HepG2 (cell line): ENCODE measurements around the gene USP32.
"Not testable (repeated sequence)": the region's sequence is repeated elsewhere in the genome, so short reads cannot be mapped to it uniquely, and the experiment has no call there.

Experiments
- EP300 ChIP-seq, 3 experiments: sonication (generic) in 1 of 3; formaldehyde crosslinking in 1 of 3; IDR thresholded peaks; 2 replicates each; pipeline versions ENCODE4 v1.5.1 to v1.6.1; 2011 to 2020; ENCODE audit warnings: low read depth in 2 of 3, low read length in 2 of 3, borderline replicate concordance in 1 of 3, improper control_type of control experiment in 1 of 3, mild to moderate bottlenecking in 1 of 3, missing genetic modification reagents in 1 of 3, moderate library complexity in 1 of 3
- POLR2A ChIP-seq, 2 experiments: IDR thresholded peaks; 2 replicates each; pipeline ENCODE4 v1.6.1; 2011; ENCODE audit warnings: low read depth in 2 of 2, low read length in 2 of 2, mild to moderate bottlenecking in 1 of 2, moderate library complexity in 1 of 2; ENCODE audit not compliant: insufficient read depth in 1 of 2
- YY1 ChIP-seq: IDR thresholded peaks from 2 replicates; pipeline ENCODE4 v1.6.1; 2011; ENCODE audit warnings: low read length, low read depth, moderate library complexity, mild to moderate bottlenecking; ENCODE audit not compliant: insufficient read depth, insufficient replicate concordance
- ZFY ChIP-seq: sonication (generic); formaldehyde crosslinking; IDR thresholded peaks from 2 replicates; pipeline ENCODE4 v1.4.0; 2020; ENCODE audit warnings: missing genetic modification reagents
- ZNF501 ChIP-seq: sonication (generic); formaldehyde crosslinking; IDR thresholded peaks from 2 replicates; pipeline ENCODE4 v1.5.1; 2020; ENCODE audit warnings: mild to moderate bottlenecking, moderate library complexity, missing genetic modification reagents
- TF ChIP-seq, protein P1 (sequence below): sonication (generic); formaldehyde crosslinking; IDR thresholded peaks from 2 replicates; pipeline ENCODE4 v1.5.0; 2020; ENCODE audit warnings: mild to moderate bottlenecking, missing genetic modification reagents, moderate library complexity
- TF ChIP-seq, protein P2 (sequence below), 2 experiments: sonication (generic) in 1 of 2; formaldehyde crosslinking in 1 of 2; IDR thresholded peaks; 2 replicates each; pipeline versions ENCODE4 v1.4.0 to v1.6.1; 2018 to 2020; ENCODE audit warnings: missing genetic modification reagents in 2 of 2, borderline replicate concordance in 1 of 2, low read depth in 1 of 2, mild to moderate bottlenecking in 1 of 2, missing biosample characterization in 1 of 2

DNA sequence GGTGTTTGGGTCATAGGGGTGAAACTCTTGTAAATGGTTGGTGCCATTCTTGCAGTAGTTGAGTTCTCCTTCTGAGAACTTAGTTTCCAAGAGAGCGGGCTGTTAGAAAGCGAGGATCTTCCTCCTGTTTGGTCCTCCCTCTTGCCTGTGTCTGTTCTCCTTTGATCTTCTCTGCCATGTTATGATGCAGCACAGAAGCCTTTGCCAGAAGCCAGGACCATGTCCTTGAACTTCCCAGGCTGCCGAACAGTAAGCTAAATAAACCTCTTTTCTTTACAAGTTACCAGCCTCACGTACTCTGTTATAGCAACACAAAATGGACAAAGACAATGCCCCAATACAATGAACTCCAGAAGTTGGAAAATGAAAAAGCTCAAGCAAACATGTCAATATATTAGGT, 201.9 kb downstream of the USP32 start:
- not testable (repeated sequence) for TF ChIP-seq ZNF501 (CRISPR knock-in tag); POLR2A (IDR thresholded peaks at IDR 0.05; ENCODE audit: insufficient read depth in 1 of 2, low read depth in 2 of 2, low read length in 2 of 2); EP300 (IDR thresholded peaks at IDR 0.05; ENCODE audit: low read depth in 2 of 2, low read length in 2 of 2); EP300 (CRISPR knock-in tag; IDR thresholded peaks at IDR 0.05; ENCODE audit: borderline replicate concordance); ZFY (CRISPR knock-in tag); YY1
- TF ChIP-seq, protein P1, sequence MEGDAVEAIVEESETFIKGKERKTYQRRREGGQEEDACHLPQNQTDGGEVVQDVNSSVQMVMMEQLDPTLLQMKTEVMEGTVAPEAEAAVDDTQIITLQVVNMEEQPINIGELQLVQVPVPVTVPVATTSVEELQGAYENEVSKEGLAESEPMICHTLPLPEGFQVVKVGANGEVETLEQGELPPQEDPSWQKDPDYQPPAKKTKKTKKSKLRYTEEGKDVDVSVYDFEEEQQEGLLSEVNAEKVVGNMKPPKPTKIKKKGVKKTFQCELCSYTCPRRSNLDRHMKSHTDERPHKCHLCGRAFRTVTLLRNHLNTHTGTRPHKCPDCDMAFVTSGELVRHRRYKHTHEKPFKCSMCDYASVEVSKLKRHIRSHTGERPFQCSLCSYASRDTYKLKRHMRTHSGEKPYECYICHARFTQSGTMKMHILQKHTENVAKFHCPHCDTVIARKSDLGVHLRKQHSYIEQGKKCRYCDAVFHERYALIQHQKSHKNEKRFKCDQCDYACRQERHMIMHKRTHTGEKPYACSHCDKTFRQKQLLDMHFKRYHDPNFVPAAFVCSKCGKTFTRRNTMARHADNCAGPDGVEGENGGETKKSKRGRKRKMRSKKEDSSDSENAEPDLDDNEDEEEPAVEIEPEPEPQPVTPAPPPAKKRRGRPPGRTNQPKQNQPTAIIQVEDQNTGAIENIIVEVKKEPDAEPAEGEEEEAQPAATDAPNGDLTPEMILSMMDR (CRISPR knock-in tag), result not testable (repeated sequence)
- TF ChIP-seq, protein P2, sequence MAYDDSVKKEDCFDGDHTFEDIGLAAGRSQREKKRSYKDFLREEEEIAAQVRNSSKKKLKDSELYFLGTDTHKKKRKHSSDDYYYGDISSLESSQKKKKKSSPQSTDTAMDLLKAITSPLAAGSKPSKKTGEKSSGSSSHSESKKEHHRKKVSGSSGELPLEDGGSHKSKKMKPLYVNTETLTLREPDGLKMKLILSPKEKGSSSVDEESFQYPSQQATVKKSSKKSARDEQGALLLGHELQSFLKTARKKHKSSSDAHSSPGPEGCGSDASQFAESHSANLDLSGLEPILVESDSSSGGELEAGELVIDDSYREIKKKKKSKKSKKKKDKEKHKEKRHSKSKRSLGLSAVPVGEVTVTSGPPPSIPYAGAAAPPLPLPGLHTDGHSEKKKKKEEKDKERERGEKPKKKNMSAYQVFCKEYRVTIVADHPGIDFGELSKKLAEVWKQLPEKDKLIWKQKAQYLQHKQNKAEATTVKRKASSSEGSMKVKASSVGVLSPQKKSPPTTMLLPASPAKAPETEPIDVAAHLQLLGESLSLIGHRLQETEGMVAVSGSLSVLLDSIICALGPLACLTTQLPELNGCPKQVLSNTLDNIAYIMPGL (CRISPR knock-in tag; IDR thresholded peaks at IDR 0.05; ENCODE audit: borderline replicate concordance in 1 of 2, low read depth in 1 of 2), result not testable (repeated sequence)
